GM23338 (cell line): ENCODE results near the gene COTL1. TPM values are rescaled to one million over a fixed set of nuclear protein-coding genes. Genes with fewer than 3 reads are reported as not detected.

Experiments
- ATAC-seq: fragments of 200-7000 bp; cut with Tn5 transposase; 3 replicates; pipeline ENCODE4 v1.9.1; 2020
- DNase-seq: peaks from one replicate; pipeline ENCODE4 v3.0.0-alpha.2; 2015; ENCODE audit warnings: low spot score
- H2AFZ ChIP-seq: fragments of 200-600 bp; sonication (generic); 2 replicates; pipeline ENCODE4 v1.8.0; 2016; ENCODE audit warnings: antibody characterized with exemption, mild to moderate bottlenecking, moderate library complexity
- H3F3A ChIP-seq: fragments of 200-600 bp; sonication (generic); replicated peaks from 2 replicates; pipeline ENCODE4 v1.8.0; 2017; ENCODE audit warnings: antibody characterized with exemption, mixed run types, low read depth
- H3K27ac ChIP-seq: fragments of 200-600 bp; sonication (generic); 2 replicates; pipeline ENCODE4 v1.6.1; 2016; ENCODE audit warnings: low read depth
- H3K27me3 ChIP-seq: fragments of 200-600 bp; sonication (generic); 2 replicates; pipeline ENCODE4 v1.8.0; 2016; ENCODE audit warnings: mild to moderate bottlenecking, mixed run types, moderate library complexity; ENCODE audit not compliant: insufficient read depth
- H3K36me3 ChIP-seq: fragments of 200-600 bp; sonication (generic); 2 replicates; pipeline ENCODE4 v1.8.0; 2016; ENCODE audit warnings: mild to moderate bottlenecking; ENCODE audit not compliant: insufficient read depth
- H3K4me1 ChIP-seq: fragments of 200-600 bp; sonication (generic); 2 replicates; pipeline ENCODE4 v1.8.0; 2016; ENCODE audit warnings: mild to moderate bottlenecking, moderate library complexity; ENCODE audit not compliant: insufficient read depth
- H3K4me2 ChIP-seq: fragments of 200-600 bp; sonication (generic); 2 replicates; pipeline ENCODE4 v1.7.1; 2017; ENCODE audit warnings: mixed run types
- H3K4me3 ChIP-seq: fragments of 200-600 bp; sonication (generic); 2 replicates; pipeline ENCODE4 v1.6.1; 2016; ENCODE audit warnings: mixed run types
- H3K79me2 ChIP-seq: fragments of 200-600 bp; sonication (generic); replicated peaks from 2 replicates; pipeline ENCODE4 v1.8.0; 2017; ENCODE audit warnings: mild to moderate bottlenecking; ENCODE audit not compliant: insufficient read depth
- H3K9me2 ChIP-seq: fragments of 200-600 bp; sonication (generic); 2 replicates; pipeline ENCODE4 v1.8.0; 2017; ENCODE audit not compliant: insufficient read depth
- H4K20me1 ChIP-seq: fragments of 200-600 bp; sonication (generic); replicated peaks from 2 replicates; pipeline ENCODE4 v1.8.0; 2017; ENCODE audit warnings: mild to moderate bottlenecking; ENCODE audit not compliant: insufficient read depth
- H3K27ac Mint-ChIP-seq: 2 replicates; pipeline ENCODE4 v1.8.0; 2020; ENCODE audit warnings: inconsistent platforms, mild to moderate bottlenecking, moderate library complexity, mixed read lengths
- H3K27me3 Mint-ChIP-seq: 3 replicates; pipeline ENCODE4 v1.8.0; 2022; ENCODE audit warnings: low read depth, mild to moderate bottlenecking, moderate library complexity, mixed read lengths, inconsistent platforms; ENCODE audit not compliant: insufficient read depth, poor library complexity
- H3K36me3 Mint-ChIP-seq: 3 replicates; pipeline ENCODE4 v1.8.0; 2021; ENCODE audit warnings: low read depth, mild to moderate bottlenecking, inconsistent platforms, moderate library complexity, mixed read lengths
- H3K4me1 Mint-ChIP-seq: 3 replicates; pipeline ENCODE4 v1.8.0; 2020; ENCODE audit warnings: mild to moderate bottlenecking, inconsistent platforms, mixed read lengths
- H3K4me3 Mint-ChIP-seq: 3 replicates; pipeline ENCODE4 v1.8.0; 2021; ENCODE audit warnings: moderate library complexity, mild to moderate bottlenecking, inconsistent platforms, mixed read lengths
- H3K9me3 Mint-ChIP-seq: 3 replicates; pipeline ENCODE4 v1.8.0; 2020; ENCODE audit warnings: moderate library complexity, mild to moderate bottlenecking, inconsistent platforms, mixed read lengths
- CTCF ChIP-seq, 2 experiments: fragments of 200-600 bp in 1 of 2; sonication (generic) in 1 of 2; conservative IDR thresholded peaks; 2 replicates each; pipeline versions ENCODE4 v1.5.1 to v1.6.1; 2016 to 2017; ENCODE audit warnings: antibody characterized with exemption in 2 of 2, low read depth in 2 of 2, mild to moderate bottlenecking in 2 of 2, moderate library complexity in 1 of 2
- EZH2 ChIP-seq: fragments of 200-600 bp; sonication (generic); IDR thresholded peaks from one replicate; pipeline ENCODE4 v1.8.0; 2017; ENCODE audit warnings: antibody characterized with exemption, mild to moderate bottlenecking, low read depth; ENCODE audit not compliant: unreplicated experiment
- JUNB ChIP-seq: IDR thresholded peaks from one replicate; pipeline ENCODE4 v1.6.1; 2016; ENCODE audit warnings: antibody characterized with exemption; ENCODE audit not compliant: unreplicated experiment
- NANOG ChIP-seq: IDR thresholded peaks from 2 replicates; pipeline ENCODE4 v1.6.1; 2016; ENCODE audit warnings: antibody characterized with exemption, borderline replicate concordance
- REST ChIP-seq: IDR thresholded peaks from one replicate; pipeline ENCODE4 v1.6.1; 2018; ENCODE audit warnings: antibody characterized with exemption; ENCODE audit not compliant: unreplicated experiment
- ZNF114 ChIP-seq: fragments of 250-450 bp; sonication (Bioruptor Pico); IDR thresholded peaks from 2 replicates; pipeline ENCODE4 v1.5.0; 2020; ENCODE audit warnings: mild to moderate bottlenecking, moderate library complexity
- ZNF462 ChIP-seq: fragments of 250-450 bp; sonication (Bioruptor Pico); IDR thresholded peaks from 2 replicates; pipeline ENCODE4 v1.5.0; 2020; ENCODE audit warnings: mild to moderate bottlenecking, moderate library complexity
- polyA plus RNA-seq: library from polyadenylated mRNA; unstranded; fragments of >200 nt; fragmentation: Nextera tagmentation; extraction: Ambion mirVana; gene quantifications from 2 replicates; pipeline ENCODE4 v1.2.1, GENCODE V29; 2016
- total RNA-seq: library from RNA; depleted of rRNA; stranded (reverse); fragments of >200 nt; shearing (Covaris generic); gene quantifications from 2 replicates; pipeline ENCODE4 v1.2.3, GENCODE V29; 2014

The COTL1 gene
- total and polyA plus RNA-seq, 2 experiments from 2014 or later, result 117 to 166 TPM

GRCh38 chr16:84550096-84550495 lies 67.8 kb downstream of the COTL1 start (continued):
- TF ChIP-seq ZNF462 (CRISPR knock-in tag) (no peak), REST (no peak)

- Mint-ChIP-seq H3K9me3 (no peaks in the 10 kb centered on the region), H3K4me3 (no peak overlapping the region), H3K36me3 (no peaks in the 10 kb centered on the region), H3K27me3 (peaks cover 18% of the 10 kb centered on the region), H3K4me1 (peaks cover 32% of the 10 kb centered on the region), H3K27ac (peak overlapping the region; percentile 72)
- Histone ChIP-seq H3K27me3 (no peaks in the 10 kb centered on the region), H3K4me1 (peaks cover 9% of the 10 kb centered on the region; the same call in 1 of the 2 replicates), H3F3A (0 out of 2 replicates have a peak, but pooled peaks cover 2% of the 10 kb centered on the region), H3K79me2 (no peaks in the 10 kb centered on the region), H3K27ac (no peak overlapping the region), H3K36me3 (no peaks in the 10 kb centered on the region), H3K4me3 (no peak overlapping the region), H2AFZ (0 out of 2 replicates have a peak overlapping the region, but pooled peaks have one; percentile 52), H4K20me1 (no peaks in the 10 kb centered on the region; the same call in 1 of the 2 replicates), H3K4me2 (no peak overlapping the region), H3K9me2 (no peaks in the 10 kb centered on the region)
- DNase-seq, result no peak
- ATAC-seq, result no peak; the same call in 2 of the 3 replicates
- TF ChIP-seq JUNB, result no peak
- no peak for TF ChIP-seq CTCF (conservative IDR thresholded peaks at IDR 0.05; ENCODE audit: low read depth in 2 of 2)
- TF ChIP-seq REST, result no peak
- no peak for TF ChIP-seq NANOG
- no peak for TF ChIP-seq ZNF114 (CRISPR knock-in tag)
- TF ChIP-seq EZH2, result no peak
Observed at GRCh38 chr16:84548971-84549844, 68.7 kb downstream of the COTL1 start.
